Endothelial cell of umbilical vein (primary cell): ENCODE data around the gene ENPEP. TPM values are rescaled to one million over a fixed set of nuclear protein-coding genes. Genes with fewer than 3 reads are reported as not detected.

Experiments
- BruUV-seq: library from RNA; stranded (reverse); fragments of 400-500 nt; replicated peaks from 2 replicates; lab custom pipeline; 2021; lab: Mats Ljungman, UMichigan
- CTCF ChIA-PET: fragments of 300-600, 350-600 bp; sonication (Branson Sonifier 250); formaldehyde crosslinking; loops from one replicate; lab custom pipeline; 2021; ENCODE audit warnings: antibody characterized with exemption, inconsistent platforms; lab: Charles Lee
- POLR2A ChIA-PET: fragments of 300-600, 350-600 bp; sonication (Branson Sonifier 250); formaldehyde crosslinking; loops from one replicate; lab custom pipeline; 2021; ENCODE audit warnings: antibody characterized with exemption, inconsistent platforms; lab: Charles Lee
- DNase-seq: peaks from one replicate; pipeline ENCODE4 v3.0.0-alpha.2; 2011; ENCODE audit warnings: low read depth, low spot score
- FAIRE-seq: peaks from 2 replicates; lab custom pipeline; 2011; peaks lifted over from hg19 to GRCh38; lab: Jason Lieb, UNC
- H2AFZ ChIP-seq: 2 replicates; pipeline ENCODE4 v1.6.0; 2012; ENCODE audit warnings: low read depth, low read length, control low read depth, inconsistent platforms
- H3K27ac ChIP-seq: 2 replicates; pipeline ENCODE4 v1.5.1; 2011; ENCODE audit warnings: low read depth, mild to moderate bottlenecking, control low read depth, low read length, moderate library complexity; ENCODE audit not compliant: insufficient read depth
- H3K27me3 ChIP-seq, 2 experiments: 2 replicates each; pipeline versions ENCODE4 v1.6.0 to v1.6.1; 2011; ENCODE audit warnings: low read length in 2 of 2, mixed read lengths in 1 of 2; ENCODE audit not compliant: control insufficient read depth in 2 of 2, insufficient read depth in 2 of 2
- H3K36me3 ChIP-seq, 2 experiments: 2 replicates in 1 of 2; 3 replicates in 1 of 2; pipeline ENCODE4 v1.5.1; 2011; ENCODE audit warnings: low read length in 2 of 2, mild to moderate bottlenecking in 1 of 2, moderate library complexity in 1 of 2; ENCODE audit not compliant: control insufficient read depth in 2 of 2, insufficient read depth in 2 of 2; ENCODE audit errors: extremely low read depth in 1 of 2
- H3K4me1 ChIP-seq: 3 replicates; pipeline ENCODE4 v1.5.1; 2011; ENCODE audit warnings: mild to moderate bottlenecking, low read length; ENCODE audit not compliant: control insufficient read depth, insufficient read depth; ENCODE audit errors: extremely low read depth
- H3K4me2 ChIP-seq: 2 replicates; pipeline ENCODE4 v1.6.1; 2011; ENCODE audit warnings: low read length, control low read depth, mixed read lengths; ENCODE audit not compliant: insufficient read depth
- H3K4me3 ChIP-seq, 3 experiments: fragments of 200-600 bp in 1 of 3; sonication (generic), shearing (Covaris generic) in 1 of 3; replicated peaks in 1 of 3; 2 replicates each; pipeline ENCODE4 v1.5.1; 2011 to 2016; ENCODE audit warnings: control low read depth in 3 of 3, low read length in 3 of 3, mild to moderate bottlenecking in 2 of 3, inconsistent platforms in 1 of 3, low read depth in 1 of 3, moderate library complexity in 1 of 3; ENCODE audit not compliant: insufficient read depth in 1 of 3
- H3K79me2 ChIP-seq: 2 replicates; pipeline ENCODE4 v1.6.0; 2012; ENCODE audit warnings: low read length, inconsistent platforms; ENCODE audit not compliant: control insufficient read depth, insufficient read depth
- H3K9ac ChIP-seq: replicated peaks from 2 replicates; pipeline ENCODE3; 2011; ENCODE audit warnings: low read length, control low read depth; ENCODE audit not compliant: insufficient read depth; ENCODE audit errors: extremely low read depth
- H3K9me1 ChIP-seq: replicated peaks from 3 replicates; pipeline ENCODE4 v1.6.0; 2011; ENCODE audit warnings: mild to moderate bottlenecking, low read length; ENCODE audit not compliant: control insufficient read depth, insufficient read depth; ENCODE audit errors: extremely low read depth
- H3K9me3 ChIP-seq: replicated peaks from 2 replicates; pipeline ENCODE4 v1.5.1; 2012; ENCODE audit warnings: low read length, inconsistent platforms; ENCODE audit not compliant: control insufficient read depth, insufficient read depth
- H4K20me1 ChIP-seq: replicated peaks from 2 replicates; pipeline ENCODE3; 2011; ENCODE audit warnings: mild to moderate bottlenecking, low read length; ENCODE audit not compliant: control insufficient read depth, insufficient read depth; ENCODE audit errors: extremely low read depth
- CTCF ChIP-seq, 2 donors: IDR thresholded peaks; 1 replicate in 1 of 2; 2 replicates in 1 of 2; pipeline ENCODE4 v1.5.1; 2011; ENCODE audit warnings: low read length in 2 of 2, mild to moderate bottlenecking in 2 of 2, moderate library complexity in 2 of 2, control low read depth in 1 of 2, inconsistent platforms in 1 of 2, low read depth in 1 of 2; ENCODE audit not compliant: insufficient read depth in 1 of 2; ENCODE audit errors: extremely low read depth in 1 of 2
- EZH2 ChIP-seq: IDR thresholded peaks from 2 replicates; pipeline ENCODE4 v1.6.1; 2012; ENCODE audit warnings: borderline replicate concordance, low read depth, mild to moderate bottlenecking, moderate library complexity, low read length, inconsistent platforms; ENCODE audit not compliant: severe bottlenecking
- GATA2 ChIP-seq: IDR thresholded peaks from 2 replicates; pipeline ENCODE4 v1.7.0; 2011; ENCODE audit warnings: low read depth, mild to moderate bottlenecking, moderate library complexity, mixed read lengths, low read length; ENCODE audit not compliant: insufficient read length, insufficient read depth
- MYC ChIP-seq: IDR thresholded peaks from one replicate; pipeline ENCODE4 v1.6.1; 2011; ENCODE audit warnings: mild to moderate bottlenecking, low read depth, low read length
- POLR2AphosphoS5 ChIP-seq: IDR thresholded peaks from 2 replicates; pipeline ENCODE4 v1.6.1; 2012; ENCODE audit warnings: low read depth, mild to moderate bottlenecking, control low read depth, low read length, moderate library complexity; ENCODE audit not compliant: insufficient read depth
- dilution Hi-C: fragments of 300-500 bp; cut with MboI; formaldehyde crosslinking; loops from one replicate; pipeline ENCODE4 v1.15.0; 2019; ENCODE audit warnings: low sequenced_read_pairs; ENCODE audit not compliant: extremely low pct_ligation_motif_present
- intact Hi-C: fragments of 100-400 bp; cut with micrococcal nuclease; formaldehyde crosslinking; loops from one replicate; pipeline ENCODE4 v1.10.0; 2022
- polyA plus RNA-seq, 4 experiments: library from polyadenylated mRNA; depleted of rRNA in 3 of 4; stranded (reverse) in 3 of 4; unstranded in 1 of 4; fragments of >200 nt; gene quantifications; 2 replicates each; pipeline versions ENCODE4 v1.2.1 to v1.2.3, GENCODE V29; 2011 to 2012; ENCODE audit warnings: missing spikeins in 1 of 4
- total RNA-seq: library from RNA; stranded (reverse); gene quantifications from 2 replicates; pipeline ENCODE4 v1.2.3, GENCODE V29; 2021

ENPEP gene
- total and polyA plus RNA-seq, 2 donors (not counting 3 experiments of a cell fraction or from before 2014, with no cell fraction given): not detected

- H3K4me2 ChIP-seq: peak overlapping the region; percentile 96
- H3K9me1 ChIP-seq: no peaks in the 10 kb centered on the region
- H4K20me1 ChIP-seq: no peaks in the 10 kb centered on the region
- peak overlapping the region; percentile 83 for H3K9ac ChIP-seq
- H3K27me3 ChIP-seq: peaks cover 0 to 4% of the 10 kb centered on the region in 2 experiments
- DNase-seq (peak; percentile 86), FAIRE-seq (peak; percentile 78)
- H3K4me1 ChIP-seq: peaks cover 10% of the 10 kb centered on the region
- peak overlapping the region; percentile 49 for H3K27ac ChIP-seq
- CTCF ChIA-PET: interaction anchor here (1.0 to 17.2 kb wide), 19 partner anchors 8 to 1515 kb away, joined by 3 to 527 read pairs (median 4); no protein-coding TSS in a partner anchor
- H3K4me3 ChIP-seq: peak overlapping the region; percentile 56 to 95 (median 79)
- peak overlapping the region; percentile 96 for H2AFZ ChIP-seq
- dilution Hi-C loops (no loop called here), intact Hi-C loops (loop anchor here (1.0 to 10.0 kb wide), 8 partner anchors 18 to 1518 kb away; partner anchors contain the start of gene ELOVL6)
- TF ChIP-seq POLR2AphosphoS5 (no peak), GATA2 (no peak), EZH2 (no peak), MYC (no peak), CTCF (IDR thresholded peaks at IDR 0.05; ENCODE audit: extremely low read depth in 1 of 2, insufficient read depth in 1 of 2, low read depth in 1 of 2, low read length in 2 of 2) (peak; percentile 80 to 82)
- H3K36me3 ChIP-seq: no peaks in the 10 kb centered on the region
- POLR2A ChIA-PET: no interaction called here
- no peaks in the 10 kb centered on the region for H3K9me3 ChIP-seq
- no peaks in the 10 kb centered on the region for H3K79me2 ChIP-seq
- TSS peak; percentile 81 for BruUV-seq
Observed at GRCh38 chr4:110516106-110516922, 40.4 kb downstream of the ENPEP start.
